Breast epithelium (tissue), 3 donors: ENCODE measurements around the gene MYOM3.

Experiments used
- POLR2A ChIP-seq: fragments of 450-650 bp; IDR thresholded peaks from one replicate; pipeline ENCODE4 v1.6.1; 2016; ENCODE audit warnings: antibody characterized with exemption, mild to moderate bottlenecking, moderate library complexity
- POLR2AphosphoS5 ChIP-seq, 3 donors: sonication (generic); formaldehyde crosslinking; IDR thresholded peaks; one replicate each; pipeline ENCODE4 v1.6.1; 2017; ENCODE audit warnings: antibody characterized with exemption in 3 of 3
- TF ChIP-seq, protein P1 (sequence below), 3 donors: fragments of 450-650 bp; IDR thresholded peaks; one replicate each; pipeline ENCODE4 v1.5.1; 2016 to 2017; ENCODE audit warnings: antibody characterized with exemption in 3 of 3, mild to moderate bottlenecking in 3 of 3, moderate library complexity in 3 of 3

DNA sequence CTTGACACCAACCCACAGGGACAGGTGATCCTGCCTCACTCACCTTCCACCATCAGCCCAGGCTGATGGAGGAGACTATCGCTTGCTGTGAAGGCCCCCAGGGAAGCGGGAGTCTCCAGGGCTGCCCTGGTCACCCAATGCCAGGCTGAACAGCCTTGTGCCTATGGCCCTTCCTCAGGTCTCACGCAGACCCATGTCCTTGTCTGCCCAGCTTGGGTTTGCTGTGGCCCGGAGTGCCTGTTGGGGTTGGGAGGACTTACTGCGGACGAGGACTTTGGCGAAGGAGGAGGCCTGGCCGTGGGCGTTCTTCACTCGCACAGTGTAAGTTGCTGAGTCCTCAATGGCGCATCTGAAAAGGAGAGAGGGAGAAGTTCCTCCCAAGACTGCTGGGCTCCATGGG, 14.3 kb downstream of the MYOM3 start:
- TF ChIP-seq, protein P1, sequence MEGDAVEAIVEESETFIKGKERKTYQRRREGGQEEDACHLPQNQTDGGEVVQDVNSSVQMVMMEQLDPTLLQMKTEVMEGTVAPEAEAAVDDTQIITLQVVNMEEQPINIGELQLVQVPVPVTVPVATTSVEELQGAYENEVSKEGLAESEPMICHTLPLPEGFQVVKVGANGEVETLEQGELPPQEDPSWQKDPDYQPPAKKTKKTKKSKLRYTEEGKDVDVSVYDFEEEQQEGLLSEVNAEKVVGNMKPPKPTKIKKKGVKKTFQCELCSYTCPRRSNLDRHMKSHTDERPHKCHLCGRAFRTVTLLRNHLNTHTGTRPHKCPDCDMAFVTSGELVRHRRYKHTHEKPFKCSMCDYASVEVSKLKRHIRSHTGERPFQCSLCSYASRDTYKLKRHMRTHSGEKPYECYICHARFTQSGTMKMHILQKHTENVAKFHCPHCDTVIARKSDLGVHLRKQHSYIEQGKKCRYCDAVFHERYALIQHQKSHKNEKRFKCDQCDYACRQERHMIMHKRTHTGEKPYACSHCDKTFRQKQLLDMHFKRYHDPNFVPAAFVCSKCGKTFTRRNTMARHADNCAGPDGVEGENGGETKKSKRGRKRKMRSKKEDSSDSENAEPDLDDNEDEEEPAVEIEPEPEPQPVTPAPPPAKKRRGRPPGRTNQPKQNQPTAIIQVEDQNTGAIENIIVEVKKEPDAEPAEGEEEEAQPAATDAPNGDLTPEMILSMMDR (IDR thresholded peaks at IDR 0.05) = no peak
- TF ChIP-seq POLR2AphosphoS5 (IDR thresholded peaks at IDR 0.05) (no peak), POLR2A (no peak)
